Loucy (cell line): ENCODE measurements around the gene MMADHC.

Source experiments
- H2AFZ ChIP-seq: fragments of 200-600 bp; sonication (generic); 2 replicates; pipeline ENCODE4 v1.6.0; 2016; ENCODE audit warnings: antibody characterized with exemption, mild to moderate bottlenecking, low read length, moderate library complexity
- H3F3A ChIP-seq: fragments of 200-600 bp; 2 replicates; pipeline ENCODE4 v1.6.0; 2016; ENCODE audit warnings: antibody characterized with exemption, low read depth, mild to moderate bottlenecking
- H3K27me3 ChIP-seq: fragments of 200-600 bp; sonication (generic); 2 replicates; pipeline ENCODE4 v1.6.1; 2014; ENCODE audit warnings: low read length, mild to moderate bottlenecking; ENCODE audit not compliant: insufficient read depth, poor library complexity, severe bottlenecking
- H3K36me3 ChIP-seq: fragments of 200-600 bp; sonication (generic); 2 replicates; pipeline ENCODE4 v1.6.1; 2016; ENCODE audit warnings: low read length; ENCODE audit not compliant: insufficient read depth
- H3K4me1 ChIP-seq: fragments of 200-600 bp; sonication (generic); 2 replicates; pipeline ENCODE4 v1.5.1; 2014; ENCODE audit warnings: low read length, mild to moderate bottlenecking; ENCODE audit not compliant: insufficient read depth, poor library complexity, severe bottlenecking
- H3K4me2 ChIP-seq: fragments of 200-600 bp; sonication (generic); 2 replicates; pipeline ENCODE4 v1.6.0; 2014; ENCODE audit warnings: antibody characterized with exemption, low read length, low read depth, mild to moderate bottlenecking; ENCODE audit not compliant: poor library complexity, severe bottlenecking
- H3K4me3 ChIP-seq: fragments of 200-600 bp; sonication (generic); 2 replicates; pipeline ENCODE4 v1.5.1; 2014; ENCODE audit warnings: low read length, mild to moderate bottlenecking, mixed read lengths; ENCODE audit not compliant: poor library complexity, severe bottlenecking
- H3K79me2 ChIP-seq: fragments of 200-600 bp; sonication (generic); 2 replicates; pipeline ENCODE4 v1.6.1; 2014; ENCODE audit warnings: low read length; ENCODE audit not compliant: insufficient read depth
- H3K9ac ChIP-seq: fragments of 200-600 bp; sonication (generic); 2 replicates; pipeline ENCODE4 v1.6.0; 2014; ENCODE audit warnings: mild to moderate bottlenecking, low read depth, low read length, moderate library complexity; ENCODE audit not compliant: poor library complexity, severe bottlenecking
- H3K9me2 ChIP-seq: fragments of 200-600 bp; sonication (generic); replicated peaks from 2 replicates; pipeline ENCODE4 v1.6.1; 2016; ENCODE audit warnings: low read depth, low read length, mixed read lengths
- H3K9me3 ChIP-seq: fragments of 200-600 bp; sonication (generic); 2 replicates; pipeline ENCODE4 v1.6.1; 2014; ENCODE audit warnings: mild to moderate bottlenecking, antibody characterized with exemption, low read length, low read depth; ENCODE audit not compliant: insufficient read depth
- H4K20me1 ChIP-seq: fragments of 200-600 bp; sonication (generic); 2 replicates; pipeline ENCODE4 v1.6.0; 2014; ENCODE audit warnings: antibody characterized with exemption, low read length, mild to moderate bottlenecking; ENCODE audit not compliant: insufficient read depth, poor library complexity, severe bottlenecking
- CTCF ChIP-seq: fragments of 200-600 bp; sonication (generic); conservative IDR thresholded peaks from 2 replicates; pipeline ENCODE4 v1.5.1; 2014; ENCODE audit warnings: mild to moderate bottlenecking, antibody characterized with exemption, low read length
- EZH2phosphoT487 ChIP-seq: fragments of 200-600 bp; IDR thresholded peaks from 2 replicates; pipeline ENCODE4 v1.6.1; 2018; ENCODE audit warnings: antibody characterized with exemption, mild to moderate bottlenecking, moderate library complexity, borderline replicate concordance

MMADHC gene

GRCh38 chr2:149561309-149561926, 26.2 kb downstream of the MMADHC start:
- no peak overlapping the region for H3K9ac ChIP-seq
- TF ChIP-seq EZH2phosphoT487 (no peak), CTCF (peak; percentile 97)
- H3K9me2 ChIP-seq, result no peaks in the 10 kb centered on the region
- no peaks in the 10 kb centered on the region for H3F3A ChIP-seq
- no peaks in the 10 kb centered on the region for H3K27me3 ChIP-seq
- no peak overlapping the region for H3K4me2 ChIP-seq
- H2AFZ ChIP-seq, result no peak overlapping the region
- H3K9me3 ChIP-seq, result no peaks in the 10 kb centered on the region
- no peak overlapping the region for H3K4me3 ChIP-seq
- no peaks in the 10 kb centered on the region for H3K4me1 ChIP-seq
- no peaks in the 10 kb centered on the region for H4K20me1 ChIP-seq
- H3K36me3 ChIP-seq, result peaks cover under 1% of the 10 kb centered on the region; the same call in 1 of the 2 replicates
- no peaks in the 10 kb centered on the region for H3K79me2 ChIP-seq

- Histone ChIP-seq H3K9me3 (no peaks in the 10 kb centered on the region), H4K20me1 (no peaks in the 10 kb centered on the region), H3K4me3 (no peak overlapping the region), H3K9ac (no peak overlapping the region), H3K4me2 (no peak overlapping the region), H3K27me3 (no peaks in the 10 kb centered on the region), H3K36me3 (no peaks in the 10 kb centered on the region), H2AFZ (no peak overlapping the region), H3F3A (no peaks in the 10 kb centered on the region), H3K4me1 (no peaks in the 10 kb centered on the region), H3K9me2 (no peaks in the 10 kb centered on the region), H3K79me2 (no peaks in the 10 kb centered on the region)
- no peak for TF ChIP-seq EZH2phosphoT487
- no peak for TF ChIP-seq CTCF
These were observed 28.1 kb downstream of the MMADHC start for GRCh38 chr2:149559341-149560068.

- Histone ChIP-seq H3K4me1 (no peaks in the 10 kb centered on the region), H3K4me3 (no peak overlapping the region), H3K79me2 (no peaks in the 10 kb centered on the region), H3F3A (no peaks in the 10 kb centered on the region), H2AFZ (no peak overlapping the region), H3K36me3 (no peaks in the 10 kb centered on the region), H3K9me3 (no peaks in the 10 kb centered on the region), H3K4me2 (no peak overlapping the region), H4K20me1 (no peaks in the 10 kb centered on the region), H3K9me2 (no peaks in the 10 kb centered on the region), H3K9ac (no peak overlapping the region), H3K27me3 (no peaks in the 10 kb centered on the region)
- TF ChIP-seq CTCF (no peak), EZH2phosphoT487 (no peak)
These were observed 31.1 kb downstream of the MMADHC start for GRCh38 chr2:149556452-149556851.
